Fibroblast of the conjunctiva (primary cell): ENCODE measurements around the gene HPCAL1.

Experiments
- DNase-seq: peaks from one replicate; pipeline ENCODE4 v3.0.0-alpha.2; 2010; ENCODE audit warnings: low read depth

Gene HPCAL1

GRCh38 chr2:10467401-10467800 is 164.7 kb downstream of the HPCAL1 start:
- no peak for DNase-seq

DNA sequence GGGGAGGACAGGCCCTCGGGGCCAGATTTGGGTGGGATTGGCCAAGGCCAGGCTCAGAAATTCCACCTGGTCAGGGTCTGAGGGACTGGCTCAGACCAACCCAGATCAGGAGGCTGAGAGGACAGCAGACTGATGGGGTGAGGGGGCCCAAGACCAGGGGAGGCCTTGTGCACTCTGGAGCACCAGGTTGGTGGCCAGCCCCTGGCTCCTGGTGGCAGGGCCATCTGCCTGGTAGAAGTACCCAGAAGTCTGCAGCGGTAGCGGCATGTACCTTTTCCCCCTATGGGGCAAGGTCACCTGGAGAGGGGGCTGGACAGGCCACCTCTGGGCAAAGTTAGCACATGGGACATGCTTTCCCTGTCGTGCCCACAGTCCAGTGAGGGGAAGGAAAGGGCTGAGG is 166.6 kb downstream of the HPCAL1 start:
- DNase-seq: no peak

DNA sequence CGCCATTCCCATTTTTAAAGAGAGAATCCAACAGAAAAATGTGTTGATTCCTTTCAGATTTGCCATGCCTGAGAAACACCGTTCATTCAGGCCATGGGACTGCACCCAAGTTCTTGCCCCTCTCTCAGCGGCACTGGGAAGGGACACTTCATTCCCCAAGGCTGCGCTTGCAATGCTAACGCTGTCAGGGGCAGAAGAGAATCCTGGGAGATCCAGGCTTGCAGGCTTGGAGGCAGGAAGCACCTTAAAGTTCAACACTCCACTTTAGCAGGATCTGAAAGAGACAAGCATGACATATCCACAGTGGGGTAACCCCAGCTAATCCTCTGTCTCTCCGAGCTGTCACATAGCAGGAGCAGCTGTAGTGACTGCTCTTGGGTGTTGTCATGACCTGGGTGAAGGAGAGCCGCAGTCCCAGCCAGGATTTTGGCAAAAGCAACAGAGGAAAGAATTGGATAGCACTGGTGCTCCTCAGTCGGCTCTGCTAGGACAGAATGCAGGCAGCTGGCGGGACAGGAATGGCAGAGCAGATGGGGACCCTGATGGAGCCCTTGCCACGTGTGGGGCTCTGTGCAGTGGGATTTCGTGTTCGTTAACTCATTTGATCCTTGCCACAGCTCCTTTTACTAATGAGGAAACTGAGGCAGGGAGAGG is 167.4 kb downstream of the HPCAL1 start:
- no peak for DNase-seq

GRCh38 chr2:10471046-10471571 is 168.4 kb downstream of the HPCAL1 start:
- DNase-seq: no peak

DNA sequence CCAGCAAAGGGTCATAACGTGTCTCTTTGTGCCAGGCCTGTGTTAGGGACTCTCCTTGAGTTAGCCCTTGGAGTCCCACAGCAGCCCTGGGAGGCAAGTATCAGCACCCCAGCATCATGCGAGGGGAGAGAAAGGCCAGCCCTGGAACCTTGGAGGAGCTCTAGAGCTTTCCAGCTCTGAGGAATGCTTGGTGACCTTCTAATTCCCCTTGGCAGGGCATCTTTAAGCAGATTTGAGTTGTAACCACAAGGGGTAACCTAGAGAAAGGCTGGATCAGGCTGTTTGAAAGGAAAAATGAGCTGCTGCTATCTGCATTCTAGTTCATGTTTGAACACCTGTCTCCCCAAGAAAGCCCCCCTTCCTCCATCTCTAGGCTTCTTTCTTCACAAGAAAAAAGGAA is 169.3 kb downstream of the HPCAL1 start:
- DNase-seq: no peak

GRCh38 chr2:10473121-10473756 is 170.5 kb downstream of the HPCAL1 start:
- no peak for DNase-seq

DNA sequence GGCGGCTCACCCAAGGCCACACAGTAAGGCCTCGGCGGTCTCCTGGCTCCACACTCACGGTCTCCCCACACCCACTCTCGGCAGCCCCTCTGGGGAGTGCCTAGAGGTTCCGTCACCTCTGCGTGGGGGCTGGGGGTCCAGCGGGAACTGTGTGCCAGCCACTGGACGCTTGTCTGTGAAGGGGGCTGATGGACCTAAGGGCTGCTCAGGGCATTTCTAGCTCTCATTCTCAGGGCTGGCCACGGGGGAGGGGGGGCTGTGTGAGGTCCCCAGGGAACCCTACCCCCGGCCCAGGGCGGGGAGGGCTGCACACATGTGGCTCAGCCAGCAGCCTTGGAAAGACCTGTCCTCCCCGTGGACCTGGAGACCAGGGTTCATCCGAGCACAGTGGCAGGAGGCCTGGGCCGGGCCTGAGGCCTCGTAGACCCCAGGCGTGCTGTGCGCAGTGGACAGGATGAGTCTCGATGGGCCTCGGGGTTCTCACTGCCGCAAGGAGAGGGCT is 172.6 kb downstream of the HPCAL1 start:
- DNase-seq: no peak

DNA sequence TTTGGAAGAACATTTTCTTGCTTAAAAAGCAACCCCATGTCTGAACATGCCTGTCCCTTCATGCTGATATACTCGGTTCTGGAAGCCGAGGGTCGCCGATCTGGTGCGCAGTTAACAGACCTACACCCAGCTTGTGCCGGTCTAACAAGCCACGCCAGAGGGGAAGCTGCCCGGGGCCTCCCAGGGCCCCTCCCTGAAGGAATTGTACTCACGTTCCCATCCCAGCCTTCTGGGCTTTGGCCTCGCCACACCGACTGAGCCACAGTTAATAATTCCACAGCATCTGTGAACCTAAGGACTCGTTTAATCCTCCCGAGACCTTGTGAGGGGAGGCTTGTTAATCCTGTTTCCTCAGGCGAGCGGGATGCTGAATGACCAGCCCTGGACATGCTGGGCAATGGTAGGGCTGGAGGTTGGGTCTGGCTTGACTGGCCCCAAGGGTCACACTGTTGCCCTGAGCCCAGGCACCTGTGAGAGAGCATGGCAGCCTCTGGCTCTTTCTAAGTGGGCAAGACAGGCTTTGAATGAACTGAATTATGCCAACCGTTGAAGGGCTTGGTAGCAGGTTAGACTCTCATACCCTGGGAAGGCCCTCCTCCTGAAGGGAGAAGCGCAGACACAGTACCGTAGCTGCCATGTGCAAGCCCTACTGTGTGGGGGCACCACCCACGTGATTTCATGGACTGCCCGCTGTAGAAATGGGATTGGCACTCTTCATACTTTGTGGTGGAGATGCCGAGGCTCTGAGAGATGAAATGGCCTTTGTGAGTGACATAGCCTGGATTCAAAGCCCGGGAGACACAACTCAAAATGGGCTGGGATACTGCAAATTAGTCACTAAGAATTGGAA is 173.3 kb downstream of the HPCAL1 start:
- no peak for DNase-seq

DNA sequence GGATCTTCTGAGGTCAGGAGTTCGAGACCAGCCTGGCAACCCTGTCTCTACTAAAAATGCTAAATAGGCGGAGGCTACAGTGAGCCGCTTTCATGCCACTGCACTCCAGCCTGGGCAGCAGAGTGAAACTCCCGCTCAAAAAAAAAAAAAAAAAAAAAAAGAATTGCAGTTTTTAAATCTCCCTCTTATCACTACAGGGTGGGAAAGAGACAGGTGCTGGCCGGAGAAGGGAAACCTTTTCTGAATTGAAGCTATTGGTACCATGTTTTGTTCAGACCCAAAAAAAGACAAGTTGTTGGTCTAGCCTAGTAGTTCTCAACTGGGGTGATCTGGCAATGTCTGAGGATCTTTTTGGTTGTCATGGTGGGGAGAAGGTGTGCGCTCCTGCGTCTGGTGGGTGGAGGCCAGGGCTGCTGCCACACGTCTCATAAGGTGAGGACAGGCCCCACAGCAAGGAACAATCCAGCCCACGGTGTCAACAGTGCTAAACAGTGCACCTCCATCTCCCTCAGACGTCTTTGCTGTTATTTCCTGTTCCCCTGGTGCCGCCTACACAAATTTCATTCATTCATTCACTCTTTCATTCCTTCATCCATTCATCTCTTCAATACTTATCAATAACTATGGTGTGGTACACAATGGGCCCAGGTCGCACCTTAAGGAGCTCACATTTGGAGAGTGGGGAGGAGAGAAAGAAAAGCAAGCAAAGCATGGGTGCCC is 174.2 kb downstream of the HPCAL1 start:
- no peak for DNase-seq
